ENCODE results near the gene ACTR3C. TPM values are rescaled to one million over a fixed set of nuclear protein-coding genes. Genes with fewer than 3 reads are reported as not detected.
A peak's percentile ranks its signal among the peaks of the same experiment; 100 is the strongest.

The ACTR3C gene
- total RNA-seq, 1 experiment from 2014 or later = 9.7 TPM

- DNase-seq (ENCODE audit: low read depth) = no peak
Observed at GRCh38 chr7:150359622-150360362, 36.4 kb upstream of the ACTR3C start.

GRCh38 chr7:150358988-150359621 lies 35.8 kb upstream of the ACTR3C start:
- DNase-seq (ENCODE audit: low read depth) = no peak

- DNase-seq (ENCODE audit: low read depth) = no peak
Observed at GRCh38 chr7:150358433-150358832, 35.1 kb upstream of the ACTR3C start.

GRCh38 chr7:150357771-150358427 lies 34.6 kb upstream of the ACTR3C start:
- peak; percentile 76 for DNase-seq (ENCODE audit: low read depth)

GRCh38 chr7:150357270-150357669 lies 33.9 kb upstream of the ACTR3C start:
- peak; percentile 47 for DNase-seq (ENCODE audit: low read depth)

- peak; percentile 47 for DNase-seq (ENCODE audit: low read depth)
Observed at GRCh38 chr7:150356265-150356897, 33.0 kb upstream of the ACTR3C start.

- DNase-seq (ENCODE audit: low read depth) = no peak
Observed at GRCh38 chr7:150355666-150356059, 32.3 kb upstream of the ACTR3C start.

- DNase-seq (ENCODE audit: low read depth) = no peak
Observed at GRCh38 chr7:150351587-150352194, 28.3 kb upstream of the ACTR3C start.

GRCh38 chr7:150346922-150347321 lies 23.6 kb upstream of the ACTR3C start:
- no peak for DNase-seq (ENCODE audit: low read depth)

- DNase-seq (ENCODE audit: low read depth) = no peak
Observed at GRCh38 chr7:150345012-150345411, 21.7 kb upstream of the ACTR3C start.

- DNase-seq (ENCODE audit: low read depth) = no peak
Observed at GRCh38 chr7:150344299-150344698, 21.0 kb upstream of the ACTR3C start.

- DNase-seq (ENCODE audit: low read depth) = no peak
Observed at GRCh38 chr7:150343225-150343624, 19.9 kb upstream of the ACTR3C start.

- no peak for DNase-seq (ENCODE audit: low read depth)
Observed at GRCh38 chr7:150342121-150342408, 18.7 kb upstream of the ACTR3C start.

GRCh38 chr7:150341263-150342120 lies 18.1 kb upstream of the ACTR3C start, which contains the start of gene RARRES2:
TSS of gene RARRES2 (minus strand) at chr7:150341629. CDS start at chr7:150340609, 1,020 bp downstream.
- DNase-seq (ENCODE audit: low read depth) = no peak

- no peak for DNase-seq (ENCODE audit: low read depth)
Observed at GRCh38 chr7:150340875-150341262, 17.5 kb upstream of the ACTR3C start.

- DNase-seq (ENCODE audit: low read depth) = no peak
Observed at GRCh38 chr7:150340024-150340749, 16.8 kb upstream of the ACTR3C start.

- no peak for DNase-seq (ENCODE audit: low read depth)
Observed at GRCh38 chr7:150339409-150339809, 16.1 kb upstream of the ACTR3C start.

GRCh38 chr7:150338166-150338829 lies 15.0 kb upstream of the ACTR3C start:
- DNase-seq (ENCODE audit: low read depth) = no peak

GRCh38 chr7:150337659-150338081 lies 14.3 kb upstream of the ACTR3C start:
- no peak for DNase-seq (ENCODE audit: low read depth)

- DNase-seq (ENCODE audit: low read depth) = no peak
Observed at GRCh38 chr7:150337179-150337578, 13.8 kb upstream of the ACTR3C start.

Measured in RPMI7951 (cell line).